Sigmoid colon (tissue), 7 donors: ENCODE data around the gene EPHB1. TPM values are rescaled to one million over a fixed set of nuclear protein-coding genes. Genes with fewer than 3 reads are reported as not detected.

ENCODE experiments used
- DNase-seq: peaks from one replicate; pipeline ENCODE4 v3.0.0-alpha.2; 2019
- H3K27ac ChIP-seq, 4 donors: fragments of 200-600 bp; sonication (generic); one replicate each; pipeline ENCODE4 v1.5.1; 2016 to 2019; ENCODE audit warnings: mild to moderate bottlenecking in 1 of 4
- H3K27me3 ChIP-seq, 3 donors: fragments of 200-600 bp; sonication (generic); one replicate each; pipeline ENCODE4 v1.5.1; 2019; ENCODE audit warnings: mild to moderate bottlenecking in 1 of 3
- H3K36me3 ChIP-seq, 4 donors: fragments of 200-600 bp; sonication (generic); one replicate each; pipeline ENCODE4 v1.5.1; 2016 to 2019
- H3K4me1 ChIP-seq, 4 donors: fragments of 200-600 bp; sonication (generic); one replicate each; pipeline ENCODE4 v1.5.1; 2017 to 2019
- H3K4me3 ChIP-seq, 4 donors: fragments of 200-600 bp; sonication (generic); one replicate each; pipeline ENCODE4 v1.5.1; 2017 to 2019; ENCODE audit warnings: mild to moderate bottlenecking in 2 of 4, moderate library complexity in 1 of 4
- H3K9me3 ChIP-seq, 4 donors: fragments of 200-600 bp in 3 of 4; sonication (generic) in 3 of 4; one replicate each; pipeline versions ENCODE4 v1.5.1 to v1.6.1; 2013 to 2019
- CTCF ChIP-seq, 4 experiments: fragments of 450-650 bp in 3 of 4; fragments of 200-600 bp in 1 of 4; IDR thresholded peaks; one replicate each; pipeline ENCODE4 v1.5.1; 2016 to 2019; ENCODE audit warnings: antibody characterized with exemption in 4 of 4, mild to moderate bottlenecking in 3 of 4, moderate library complexity in 2 of 4
- EP300 ChIP-seq, 4 donors: sonication (generic); formaldehyde crosslinking; IDR thresholded peaks; one replicate each; pipeline ENCODE4 v1.6.1; 2017; ENCODE audit warnings: antibody characterized with exemption in 4 of 4
- POLR2A ChIP-seq, 2 donors: fragments of 450-650 bp; IDR thresholded peaks; one replicate each; pipeline ENCODE4 v1.6.1; 2016; ENCODE audit warnings: antibody characterized with exemption in 2 of 2, mild to moderate bottlenecking in 2 of 2, moderate library complexity in 2 of 2
- POLR2AphosphoS5 ChIP-seq, 4 donors: sonication (generic); formaldehyde crosslinking; IDR thresholded peaks; one replicate each; pipeline ENCODE4 v1.6.1; 2017; ENCODE audit warnings: antibody characterized with exemption in 4 of 4
- WGBS, 2 donors: extraction: QIAGEN DNeasy Blood & Tissue Kit; methylation state at CpG; one replicate each; pipeline ENCODE4 v1.1.7; 2013; 5-methylcytosine and 5-hydroxymethylcytosine counted together
- intact Hi-C: fragments of 100-400 bp; cut with DNase I; formaldehyde crosslinking; loops from one replicate; pipeline ENCODE4 v1.15.1; 2023
- polyA plus RNA-seq, 3 donors: library from polyadenylated mRNA; stranded (reverse); fragments of 200-250 nt; gene quantifications; one replicate each; pipeline ENCODE4 v1.2.3, GENCODE V29; 2013
- total RNA-seq, 4 donors: library from RNA; depleted of rRNA; stranded (reverse); fragments of >200 nt; gene quantifications; one replicate each; pipeline ENCODE4 v1.1.0, GENCODE V29; 2016
- donor health status: healthy with polysubstance abuse.
- donor health status: Bipolar disorder and iron deficiency.
- donor health status: healthy.

The EPHB1 gene
- total and polyA plus RNA-seq, 7 donors, result 0.29 to 17.3 (median 3.6) TPM; not detected in 2

- intact Hi-C loops, result no loop called here
- no peak for TF ChIP-seq POLR2AphosphoS5 (IDR thresholded peaks at IDR 0.05)
- no peak for TF ChIP-seq EP300 (IDR thresholded peaks at IDR 0.05)
- no peak for TF ChIP-seq POLR2A (IDR thresholded peaks at IDR 0.05)
- no peak for TF ChIP-seq CTCF (IDR thresholded peaks at IDR 0.05)
- 73 to 91% methylated on average over 5 of the region's 5 CpGs for WGBS, 2 donors
Measured at GRCh38 chr3:135214400-135214799, 419.3 kb downstream of the EPHB1 start.

GRCh38 chr3:135215516-135215915, 420.5 kb downstream of the EPHB1 start:
- Histone ChIP-seq H3K27ac (no peak overlapping the region), H3K9me3 (no peaks in the 10 kb centered on the region), H3K4me3 (no peak overlapping the region), H3K36me3 (no peaks in the 10 kb centered on the region), H3K4me1 (no peaks in the 10 kb centered on the region), H3K27me3 (no peaks in the 10 kb centered on the region)
- 85 to 90% methylated on average over 6 of the region's 6 CpGs for WGBS, 2 donors
- TF ChIP-seq CTCF (IDR thresholded peaks at IDR 0.05) (no peak), POLR2AphosphoS5 (IDR thresholded peaks at IDR 0.05) (no peak), EP300 (IDR thresholded peaks at IDR 0.05) (no peak)
- intact Hi-C loops, result no loop called here
- DNase-seq, result no peak

More at GRCh38 chr3:135214400-135214799, 419.3 kb downstream of the EPHB1 start:
- H3K36me3 ChIP-seq, result no peaks in the 10 kb centered on the region
- H3K4me3 ChIP-seq, result no peak overlapping the region
- no peak overlapping the region for H3K27ac ChIP-seq
- H3K4me1 ChIP-seq, result no peaks in the 10 kb centered on the region
- H3K9me3 ChIP-seq, result no peaks in the 10 kb centered on the region
- H3K27me3 ChIP-seq, result no peaks in the 10 kb centered on the region
- no peak for DNase-seq

- H3K27ac ChIP-seq, result no peak overlapping the region
- no peaks in the 10 kb centered on the region for H3K36me3 ChIP-seq
- no peaks in the 10 kb centered on the region for H3K4me1 ChIP-seq
- TF ChIP-seq POLR2A (IDR thresholded peaks at IDR 0.05), result no peak
- TF ChIP-seq CTCF (IDR thresholded peaks at IDR 0.05), result no peak
- TF ChIP-seq POLR2AphosphoS5 (IDR thresholded peaks at IDR 0.05), result no peak
- TF ChIP-seq EP300 (IDR thresholded peaks at IDR 0.05), result no peak
- intact Hi-C loops, result no loop called here
- 69 to 70% methylated on average over 3 of the region's 3 CpGs for WGBS, 2 donors
- H3K27me3 ChIP-seq, result no peaks in the 10 kb centered on the region
- H3K4me3 ChIP-seq, result no peak overlapping the region
- no peak for DNase-seq
- H3K9me3 ChIP-seq, result no peaks in the 10 kb centered on the region
Measured at GRCh38 chr3:135216659-135217058, 421.6 kb downstream of the EPHB1 start.

- Histone ChIP-seq H3K4me3 (no peak overlapping the region), H3K27me3 (no peaks in the 10 kb centered on the region), H3K9me3 (no peaks in the 10 kb centered on the region), H3K36me3 (no peaks in the 10 kb centered on the region), H3K27ac (no peak overlapping the region), H3K4me1 (no peaks in the 10 kb centered on the region)
- no peak for TF ChIP-seq POLR2AphosphoS5 (IDR thresholded peaks at IDR 0.05)
- no peak for TF ChIP-seq EP300 (IDR thresholded peaks at IDR 0.05)
- TF ChIP-seq POLR2A (IDR thresholded peaks at IDR 0.05), result no peak
- TF ChIP-seq CTCF (IDR thresholded peaks at IDR 0.05), result no peak
- 67 to 80% methylated on average over 3 of the region's 3 CpGs for WGBS, 2 donors
- intact Hi-C loops, result no loop called here
- no peak for DNase-seq
Measured at GRCh38 chr3:135217730-135218129, 422.7 kb downstream of the EPHB1 start.

- H3K9me3 ChIP-seq, result no peaks in the 10 kb centered on the region
- intact Hi-C loops, result no loop called here
- DNase-seq, result no peak
- H3K27ac ChIP-seq, result no peak overlapping the region
- H3K4me3 ChIP-seq, result no peak overlapping the region
- no peaks in the 10 kb centered on the region for H3K4me1 ChIP-seq
- no peak for TF ChIP-seq POLR2A (IDR thresholded peaks at IDR 0.05)
- TF ChIP-seq POLR2AphosphoS5 (IDR thresholded peaks at IDR 0.05), result no peak
- TF ChIP-seq EP300 (IDR thresholded peaks at IDR 0.05), result no peak
- TF ChIP-seq CTCF (IDR thresholded peaks at IDR 0.05), result no peak
- no peaks in the 10 kb centered on the region for H3K36me3 ChIP-seq
- no peaks in the 10 kb centered on the region for H3K27me3 ChIP-seq
Measured at GRCh38 chr3:135218304-135218703, 423.2 kb downstream of the EPHB1 start.
